Hematopoietic multipotent progenitor cell treated with erythropoietin and hydrocortisone succinate and interleukin-3 and kit ligand, for 15 days (in vitro differentiated cells): ENCODE data around the gene R3HDM2.
"Not testable (repeated sequence)": the region's sequence is repeated elsewhere in the genome, so short reads cannot be mapped to it uniquely, and the experiment has no call there.

Experiments used
- DNase-seq: peaks from one replicate; pipeline ENCODE4 v3.0.0-alpha.2; 2015; ENCODE audit warnings: low spot score

R3HDM2 gene

GRCh38 chr12:57377103-57377840, 53.6 kb downstream of the R3HDM2 start:
- DNase-seq: peak; percentile 49

- DNase-seq: no peak
These were observed 58.6 kb downstream of the R3HDM2 start for GRCh38 chr12:57372233-57372632.

GRCh38 chr12:57370696-57371095, 60.1 kb downstream of the R3HDM2 start:
- no peak for DNase-seq

GRCh38 chr12:57370072-57370471, 60.8 kb downstream of the R3HDM2 start:
- DNase-seq: no peak

- no peak for DNase-seq
These were observed 61.6 kb downstream of the R3HDM2 start for GRCh38 chr12:57369202-57369601.

- no peak for DNase-seq
These were observed 62.3 kb downstream of the R3HDM2 start for GRCh38 chr12:57368349-57369095.

- DNase-seq: no peak
These were observed 63.7 kb downstream of the R3HDM2 start for GRCh38 chr12:57367121-57367520.

GRCh38 chr12:57366315-57366714, 64.5 kb downstream of the R3HDM2 start:
- DNase-seq: no peak

GRCh38 chr12:57364156-57364555, 66.7 kb downstream of the R3HDM2 start:
- DNase-seq: not testable (repeated sequence)

- DNase-seq: no peak
These were observed 70.4 kb downstream of the R3HDM2 start for GRCh38 chr12:57360468-57360867.

- no peak for DNase-seq
These were observed 72.2 kb downstream of the R3HDM2 start for GRCh38 chr12:57358646-57359045.

GRCh38 chr12:57355734-57356133, 75.1 kb downstream of the R3HDM2 start:
- no peak for DNase-seq

- no peak for DNase-seq
These were observed 78.7 kb downstream of the R3HDM2 start for GRCh38 chr12:57352166-57352565.

- DNase-seq: no peak
These were observed 83.6 kb downstream of the R3HDM2 start for GRCh38 chr12:57347284-57347683.

- DNase-seq: no peak
These were observed 87.0 kb downstream of the R3HDM2 start for GRCh38 chr12:57343703-57344378.

GRCh38 chr12:57342207-57342691, 88.6 kb downstream of the R3HDM2 start:
- peak; percentile 41 for DNase-seq

- no peak for DNase-seq
These were observed 89.4 kb downstream of the R3HDM2 start for GRCh38 chr12:57341275-57341990.

GRCh38 chr12:57340104-57340503, 90.7 kb downstream of the R3HDM2 start:
- no peak for DNase-seq

- not testable (repeated sequence) for DNase-seq
These were observed 94.5 kb downstream of the R3HDM2 start for GRCh38 chr12:57336299-57336698.

GRCh38 chr12:57334219-57334618, 96.6 kb downstream of the R3HDM2 start:
- no peak for DNase-seq

GRCh38 chr12:57332646-57333312, 98.1 kb downstream of the R3HDM2 start:
- DNase-seq: no peak

GRCh38 chr12:57330992-57331391, 99.9 kb downstream of the R3HDM2 start:
- no peak for DNase-seq
